K562 (cell line): Measurements from ENCODE around the gene SLC22A15. TPM values are rescaled to one million over a fixed set of nuclear protein-coding genes. Genes with fewer than 3 reads are reported as not detected.
A peak's percentile ranks its signal among the peaks of the same experiment; 100 is the strongest.

Experiments
- ATAC-seq: fragments of 200-7000 bp; cut with Tn5 transposase; 3 replicates; pipeline ENCODE4 v1.9.1; 2020; ENCODE audit warnings: moderate library complexity
- BruUV-seq: library from RNA; stranded (reverse); fragments of 400-500 nt; replicated peaks from 2 replicates; lab custom pipeline; 2021; lab: Mats Ljungman, UMichigan
- CTCF ChIA-PET: fragments of 300-600 bp; formaldehyde crosslinking; extraction: SDS; loops from one replicate; lab custom pipeline; 2021; ENCODE audit warnings: low intra/inter-chr PET ratio; lab: Yijun Ruan, JAX
- POLR2A ChIA-PET: fragments of 300-600, 350-650 bp; sonication (Branson Sonifier 250); formaldehyde crosslinking; extraction: SDS; loops from one replicate; lab custom pipeline; 2021; ENCODE audit warnings: antibody characterized with exemption, inconsistent platforms; lab: Yijun Ruan, JAX
- DNase-seq, 4 experiments: peaks; one replicate each; pipeline versions ENCODE4 v3.0.0 to v3.0.0-alpha.2; 2011 to 2018; ENCODE audit warnings: low spot score in 3 of 4, mixed read lengths in 3 of 4; ENCODE audit errors: extremely low read depth in 1 of 4
- FAIRE-seq: peaks from 2 replicates; lab custom pipeline; 2011; peaks lifted over from hg19 to GRCh38; lab: Jason Lieb, UNC
- H2AFZ ChIP-seq: 2 replicates; pipeline ENCODE4 v1.6.0; 2011; ENCODE audit warnings: low read depth, low read length, control low read depth, inconsistent platforms
- H3K27ac ChIP-seq: fragments of 200-600 bp; 3 replicates; pipeline ENCODE4 v1.8.0; 2011; ENCODE audit warnings: low read depth, mild to moderate bottlenecking, control low read depth, inconsistent platforms, low read length, moderate library complexity, mixed read lengths; ENCODE audit errors: extremely low read depth
- H3K27me3 ChIP-seq, 2 experiments: fragments of 300-600 bp in 1 of 2; 2 replicates in 1 of 2; 3 replicates in 1 of 2; pipeline versions ENCODE4 v1.6.0 to v1.8.0; 2011; ENCODE audit warnings: inconsistent platforms in 2 of 2, low read length in 2 of 2, mild to moderate bottlenecking in 1 of 2, mixed read lengths in 1 of 2, moderate library complexity in 1 of 2; ENCODE audit not compliant: control insufficient read depth in 2 of 2, insufficient read depth in 2 of 2
- H3K36me3 ChIP-seq: fragments of 300-600 bp; 3 replicates; pipeline ENCODE4 v1.8.0; 2011; ENCODE audit warnings: mild to moderate bottlenecking, low read length, inconsistent platforms; ENCODE audit not compliant: control insufficient read depth, insufficient read depth
- H3K4me1 ChIP-seq, 2 experiments: fragments of 200-600 bp in 1 of 2; replicated peaks in 1 of 2; 2 replicates in 1 of 2; 3 replicates in 1 of 2; pipeline versions ENCODE4 v1.5.1 to v1.8.0; 2011; ENCODE audit warnings: inconsistent platforms in 2 of 2, low read length in 2 of 2, mild to moderate bottlenecking in 1 of 2, mixed read lengths in 1 of 2, moderate library complexity in 1 of 2; ENCODE audit not compliant: control insufficient read depth in 2 of 2, insufficient read depth in 2 of 2
- H3K4me2 ChIP-seq: 2 replicates; pipeline ENCODE4 v1.6.1; 2011; ENCODE audit warnings: low read length, control low read depth, inconsistent platforms, mixed read lengths; ENCODE audit not compliant: insufficient read depth
- H3K4me3 ChIP-seq: fragments of 200-600 bp; sonication (generic), shearing (Covaris generic); 2 replicates; pipeline ENCODE4 v1.5.1; 2016; ENCODE audit warnings: control low read depth, inconsistent platforms
- H3K79me2 ChIP-seq: fragments of 200-600 bp; 3 replicates; pipeline ENCODE4 v1.8.0; 2011; ENCODE audit warnings: low read length, inconsistent platforms; ENCODE audit not compliant: control insufficient read depth, insufficient read depth
- H3K9ac ChIP-seq, 2 experiments: 2 replicates each; pipeline versions ENCODE4 v1.6.0 to v1.6.1; 2011; ENCODE audit warnings: low read depth in 2 of 2, low read length in 2 of 2, control low read depth in 1 of 2, inconsistent platforms in 1 of 2, mild to moderate bottlenecking in 1 of 2, mixed read lengths in 1 of 2; ENCODE audit not compliant: insufficient read depth in 1 of 2
- H3K9me1 ChIP-seq: one replicate; pipeline ENCODE4 v1.6.0; 2011; ENCODE audit warnings: inconsistent platforms, mild to moderate bottlenecking, low read length, moderate library complexity; ENCODE audit not compliant: control insufficient read depth, insufficient read depth
- H3K9me3 ChIP-seq: replicated peaks from 2 replicates; pipeline ENCODE4 v1.5.1; 2011; ENCODE audit warnings: low read depth, low read length, inconsistent platforms; ENCODE audit not compliant: control insufficient read depth, insufficient read depth
- H4K20me1 ChIP-seq: replicated peaks from 2 replicates; pipeline ENCODE4 v1.6.1; 2011; ENCODE audit warnings: low read length, inconsistent platforms, mixed read lengths; ENCODE audit not compliant: control insufficient read depth, insufficient read depth
- CEBPG ChIP-seq, 3 experiments: fragments of 200-800 bp in 1 of 3; sonication (Bioruptor generic) in 1 of 3; sonication (generic) in 1 of 3; formaldehyde crosslinking in 1 of 3; IDR thresholded peaks in 2 of 3; conservative IDR thresholded peaks in 1 of 3; 2 replicates each; pipeline versions ENCODE4 v1.6.1 to v1.8.0; 2016 to 2022; ENCODE audit warnings: missing compliant biosample characterization in 2 of 3, missing genetic modification characterization in 2 of 3, mild to moderate bottlenecking in 1 of 3, missing genetic modification reagents in 1 of 3
- DACH1 ChIP-seq: fragments of 450-650 bp; IDR thresholded peaks from 2 replicates; pipeline ENCODE4 v1.6.1; 2018; ENCODE audit not compliant: partially characterized antibody
- EHMT2 ChIP-seq: fragments of 450-650 bp; IDR thresholded peaks from 2 replicates; pipeline ENCODE4 v1.6.1; 2018; ENCODE audit warnings: antibody characterized with exemption
- ELF4 ChIP-seq: fragments of 450-650 bp; formaldehyde crosslinking; IDR thresholded peaks from 2 replicates; pipeline ENCODE4 v1.4.0; 2022; ENCODE audit warnings: missing genetic modification characterization
- FOXO4 ChIP-seq: fragments of 450-650 bp; formaldehyde crosslinking; IDR thresholded peaks from 2 replicates; pipeline ENCODE4 v1.4.0; 2020; ENCODE audit warnings: mild to moderate bottlenecking, moderate library complexity
- HMGN3 ChIP-seq: IDR thresholded peaks from 2 replicates; pipeline ENCODE4 v1.6.1; 2011; ENCODE audit warnings: borderline replicate concordance, low read depth, mild to moderate bottlenecking, mixed read lengths, low read length; ENCODE audit not compliant: insufficient read length; ENCODE audit errors: extremely low read depth
- KAT2B ChIP-seq: IDR thresholded peaks from one replicate; pipeline ENCODE4 v1.6.1; 2012; ENCODE audit warnings: low read depth, mild to moderate bottlenecking, control low read depth, inconsistent platforms, low read length, moderate library complexity
- MEF2A ChIP-seq: IDR thresholded peaks from 2 replicates; pipeline ENCODE4 v1.6.1; 2011; ENCODE audit warnings: low read depth, mild to moderate bottlenecking, low read length, moderate library complexity; ENCODE audit not compliant: control insufficient read depth
- MNT ChIP-seq, 2 experiments: fragments of 450-650 bp; conservative IDR thresholded peaks; 2 replicates each; pipeline ENCODE4 v1.6.1; 2017; ENCODE audit warnings: mild to moderate bottlenecking in 2 of 2, moderate library complexity in 2 of 2
- NR2F6 ChIP-seq: fragments of 450-650 bp; formaldehyde crosslinking; IDR thresholded peaks from 2 replicates; pipeline ENCODE4 v1.4.0; 2020; ENCODE audit warnings: mild to moderate bottlenecking
- POLR2AphosphoS2 ChIP-seq: IDR thresholded peaks from 2 replicates; pipeline ENCODE4 v1.6.1; 2012; ENCODE audit warnings: low read length, improper control_type of control experiment
- POLR2G ChIP-seq: fragments of 200-400 bp; formaldehyde crosslinking; IDR thresholded peaks from 2 replicates; pipeline ENCODE4 v1.6.1; 2017; ENCODE audit warnings: low read depth, mild to moderate bottlenecking, antibody characterized with exemption, low read length, moderate library complexity
- PRPF4 ChIP-seq: fragments of 200-400 bp; formaldehyde crosslinking; IDR thresholded peaks from one replicate; pipeline ENCODE4 v1.6.1; 2017; ENCODE audit warnings: low read length, low read depth, mild to moderate bottlenecking; ENCODE audit not compliant: insufficient read depth, poor library complexity, severe bottlenecking
- SAFB ChIP-seq: fragments of 200-400 bp; formaldehyde crosslinking; IDR thresholded peaks from 2 replicates; pipeline ENCODE4 v1.6.1; 2017; ENCODE audit warnings: low read depth, low read length, borderline replicate concordance
- WHSC1 ChIP-seq: IDR thresholded peaks from one replicate; pipeline ENCODE4 v1.6.1; 2012; ENCODE audit warnings: low read length, control low read depth, inconsistent platforms
- ZFP36 ChIP-seq: fragments of 150-350 bp; IDR thresholded peaks from 2 replicates; pipeline ENCODE4 v1.6.1; 2018; ENCODE audit warnings: low read length, low read depth; ENCODE audit not compliant: partially characterized antibody
- ZNF717 ChIP-seq: fragments of 250-450 bp; sonication (Bioruptor Pico); IDR thresholded peaks from 2 replicates; pipeline ENCODE4 v1.5.0; 2021
- ZNF79 ChIP-seq: fragments of 250-450 bp; sonication (Bioruptor Pico); IDR thresholded peaks from 2 replicates; pipeline ENCODE4 v1.4.0; 2020; ENCODE audit warnings: low read depth, mild to moderate bottlenecking, moderate library complexity
- WGBS: fragments of 100-300 bp; shearing (Covaris generic); methylation state at CpG from one replicate; pipeline ENCODE4 v1.1.6; 2016; ENCODE audit warnings: low coverage, mixed read lengths; ENCODE audit not compliant: insufficient coverage; ENCODE audit errors: missing lambda C conversion rate; 5-methylcytosine and 5-hydroxymethylcytosine counted together
- in situ Hi-C: fragments of 300-500 bp; cut with MboI; formaldehyde crosslinking; loops from 4 replicates; pipeline ENCODE4 v1.15.0; 2018; ENCODE audit warnings: inconsistent platforms, mixed read lengths
- intact Hi-C: fragments of 100-400 bp; cut with micrococcal nuclease; formaldehyde crosslinking; loops from 2 replicates; pipeline ENCODE4 v1.14.2; 2022
- polyA plus RNA-seq, 8 experiments: library from polyadenylated mRNA; depleted of rRNA in 4 of 8; stranded (reverse) in 5 of 8; unstranded in 3 of 8; fragments of >200 nt; fragmentation: Nextera tagmentation in 2 of 8; fragmentation: Illumina TruSeq in 1 of 8; extraction: Ambion mirVana in 2 of 8; extraction: Trizol in 1 of 8; gene quantifications; 2 replicates each; pipeline versions ENCODE4 v1.2.1 to v1.2.3, GENCODE V29; 2011 to 2014; ENCODE audit warnings: inconsistent platforms in 1 of 8, missing spikeins in 1 of 8
- total RNA-seq, 7 experiments: library from RNA; depleted of rRNA in 6 of 7; stranded (reverse); fragments of >200 nt in 6 of 7; fragmentation: Illumina TruSeq in 2 of 7; extraction: Trizol in 2 of 7; gene quantifications; 2 replicates each; pipeline versions ENCODE4 v1.2.1 to v1.2.3, GENCODE V29; 2011 to 2021; ENCODE audit warnings: low replicate concordance in 1 of 7

SLC22A15 gene
- total and polyA plus RNA-seq, 9 of the 15 experiments (the other 6 are each of a cell fraction or from before 2014, with no cell fraction given): 0.24 to 2.7 (median 1.2) TPM

GRCh38 chr1:116064616-116065015 lies 88.3 kb downstream of the SLC22A15 start (continued):
- TF ChIP-seq MNT (conservative IDR thresholded peaks at IDR 0.05): no peak

GRCh38 chr1:116066868-116067565 lies 90.7 kb downstream of the SLC22A15 start:
- Histone ChIP-seq H2AFZ (no peak overlapping the region), H4K20me1 (no peaks in the 10 kb centered on the region), H3K27ac (no peak overlapping the region), H3K9ac (no peak overlapping the region), H3K27me3 (peaks cover 0 to 5% of the 10 kb centered on the region in 2 experiments; a peak in 1 of 5 replicates), H3K79me2 (no peaks in the 10 kb centered on the region; the same call in 2 of the 3 replicates), H3K4me3 (no peak overlapping the region), H3K9me1 (no peaks in the 10 kb centered on the region), H3K9me3 (no peaks in the 10 kb centered on the region), H3K4me2 (no peak overlapping the region), H3K36me3 (no peaks in the 10 kb centered on the region), H3K4me1 (no peaks in the 10 kb centered on the region)
- in situ Hi-C loops (no loop called here), intact Hi-C loops (no loop called here)
- no peak for DNase-seq
- POLR2A ChIA-PET: interaction anchor here (0.8 to 1.1 kb wide), 2 partner anchors 34 to 211 kb away, joined by 3 read pairs; no protein-coding TSS in a partner anchor
- 0% methylated on average over 2 of the region's 2 CpGs for WGBS
- CTCF ChIA-PET: no interaction called here
- BruUV-seq: no TSS peak
- FAIRE-seq: no peak
- no peak for ATAC-seq
- TF ChIP-seq FOXO4 (CRISPR knock-in tag): no peak
- TF ChIP-seq ZFP36: no peak
- no peak for TF ChIP-seq POLR2AphosphoS2
- no peak for TF ChIP-seq DACH1
- no peak for TF ChIP-seq KAT2B
- no peak for TF ChIP-seq HMGN3
- TF ChIP-seq PRPF4: no peak
- TF ChIP-seq CEBPG (CRISPR knock-in tag; IDR thresholded peaks at IDR 0.05): no peak
- TF ChIP-seq CEBPG (tag; conservative IDR thresholded peaks at IDR 0.05 in 1 of 2, IDR thresholded peaks at IDR 0.05 in 1 of 2): peak; percentile 62 to 95
- no peak for TF ChIP-seq ZNF717
- no peak for TF ChIP-seq NR2F6
- TF ChIP-seq WHSC1: no peak
- TF ChIP-seq MEF2A: no peak
- TF ChIP-seq ELF4: no peak
- TF ChIP-seq EHMT2: no peak
- no peak for TF ChIP-seq ZNF79 (CRISPR knock-in tag)
- no peak for TF ChIP-seq POLR2G
- TF ChIP-seq SAFB: no peak
